IMR-90 (cell line): ENCODE data around the gene TMEM163. TPM values are rescaled to one million over a fixed set of nuclear protein-coding genes. Genes with fewer than 3 reads are reported as not detected.

Source experiments
- ATAC-seq: fragments of 200-7000 bp; cut with Tn5 transposase; 2 replicates; pipeline ENCODE4 v1.9.1; 2020; ENCODE audit warnings: low read depth, mild to moderate bottlenecking, moderate library complexity
- BruUV-seq: library from RNA; stranded (reverse); fragments of 400-500 nt; replicated peaks from 2 replicates; lab custom pipeline; 2021; lab: Mats Ljungman, UMichigan
- CTCF ChIA-PET: fragments of 300-600 bp; formaldehyde crosslinking; extraction: SDS; loops from one replicate; lab custom pipeline; 2021; ENCODE audit warnings: antibody characterized with exemption; lab: Yijun Ruan, JAX
- POLR2A ChIA-PET: fragments of 300-600 bp; sonication (Branson Sonifier 250); formaldehyde crosslinking; loops from one replicate; lab custom pipeline; 2022; ENCODE audit warnings: antibody characterized with exemption; ENCODE audit not compliant: unreplicated experiment; lab: Charles Lee
- DNase-seq: peaks from one replicate; pipeline ENCODE4 v3.0.0; 2013
- H2AFZ ChIP-seq: replicated peaks from 2 replicates; pipeline ENCODE3; 2013; ENCODE audit warnings: low read length, mild to moderate bottlenecking; ENCODE audit not compliant: poor library complexity
- H2AK5ac ChIP-seq: 2 replicates; pipeline ENCODE4 v1.6.1; 2013; ENCODE audit warnings: low read depth, low read length, inconsistent platforms
- H2AK9ac ChIP-seq: replicated peaks from 2 replicates; pipeline ENCODE3; 2013; ENCODE audit warnings: mild to moderate bottlenecking, low read depth, low read length, moderate library complexity; ENCODE audit not compliant: poor library complexity
- H2BK120ac ChIP-seq: 2 replicates; pipeline ENCODE4 v1.6.1; 2013; ENCODE audit warnings: low read depth, low read length, inconsistent platforms
- H2BK15ac ChIP-seq: 3 replicates; pipeline ENCODE4 v1.6.1; 2013; ENCODE audit warnings: low read depth, low read length, inconsistent platforms
- H2BK20ac ChIP-seq: 2 replicates; pipeline ENCODE4 v1.6.1; 2013; ENCODE audit warnings: low read depth, mild to moderate bottlenecking, inconsistent platforms, low read length, moderate library complexity
- H2BK5ac ChIP-seq: 2 replicates; pipeline ENCODE4 v1.6.1; 2013; ENCODE audit warnings: mild to moderate bottlenecking, low read depth, low read length, inconsistent platforms; ENCODE audit not compliant: poor library complexity, severe bottlenecking
- H3K14ac ChIP-seq: replicated peaks from 2 replicates; pipeline ENCODE4 v1.6.1; 2013; ENCODE audit warnings: low read depth, low read length, inconsistent platforms
- H3K18ac ChIP-seq: 2 replicates; pipeline ENCODE4 v1.6.1; 2013; ENCODE audit warnings: low read depth, low read length, control low read depth
- H3K23ac ChIP-seq: 2 replicates; pipeline ENCODE4 v1.6.1; 2013; ENCODE audit warnings: low read depth, low read length, inconsistent platforms
- H3K27ac ChIP-seq: 2 replicates; pipeline ENCODE4 v1.5.1; 2013; ENCODE audit warnings: mild to moderate bottlenecking, control low read depth, low read length; ENCODE audit not compliant: insufficient read depth
- H3K27me3 ChIP-seq: 2 replicates; pipeline ENCODE4 v1.6.1; 2013; ENCODE audit warnings: low read length; ENCODE audit not compliant: control insufficient read depth, insufficient read depth
- H3K36me3 ChIP-seq: 2 replicates; pipeline ENCODE4 v1.6.1; 2013; ENCODE audit warnings: low read length, mixed read lengths; ENCODE audit not compliant: control insufficient read depth, insufficient read depth
- H3K4ac ChIP-seq: 2 replicates; pipeline ENCODE4 v1.6.1; 2013; ENCODE audit warnings: low read depth, low read length, inconsistent platforms
- H3K4me1 ChIP-seq: 2 replicates; pipeline ENCODE4 v1.6.1; 2013; ENCODE audit warnings: low read length, mixed read lengths; ENCODE audit not compliant: control insufficient read depth, insufficient read depth
- H3K4me2 ChIP-seq: 2 replicates; pipeline ENCODE4 v1.6.1; 2013; ENCODE audit warnings: low read depth, mild to moderate bottlenecking, control low read depth, low read length, moderate library complexity
- H3K4me3 ChIP-seq: 2 replicates; pipeline ENCODE4 v1.5.1; 2013; ENCODE audit warnings: low read depth, mild to moderate bottlenecking, control low read depth, low read length, moderate library complexity; ENCODE audit not compliant: insufficient read depth
- H3K56ac ChIP-seq: 2 replicates; pipeline ENCODE4 v1.6.1; 2013; ENCODE audit warnings: low read length, inconsistent platforms; ENCODE audit not compliant: insufficient read depth; ENCODE audit errors: extremely low read depth
- H3K79me1 ChIP-seq, 2 experiments: 2 replicates each; pipeline ENCODE4 v1.6.1; 2013; ENCODE audit warnings: low read length in 2 of 2, inconsistent platforms in 1 of 2, low read depth in 1 of 2
- H3K9ac ChIP-seq: 2 replicates; pipeline ENCODE4 v1.6.1; 2013; ENCODE audit warnings: low read depth, low read length, control low read depth
- H3K9me1 ChIP-seq: 2 replicates; pipeline ENCODE4 v1.6.1; 2013; ENCODE audit warnings: low read length, inconsistent platforms; ENCODE audit not compliant: insufficient read depth
- H3K9me3 ChIP-seq: 2 replicates; pipeline ENCODE4 v1.6.1; 2013; ENCODE audit warnings: low read length; ENCODE audit not compliant: control insufficient read depth, insufficient read depth
- H4K20me1 ChIP-seq: 2 replicates; pipeline ENCODE4 v1.6.1; 2013; ENCODE audit warnings: low read length, inconsistent platforms; ENCODE audit not compliant: insufficient read depth
- H4K5ac ChIP-seq: 2 replicates; pipeline ENCODE4 v1.6.1; 2013; ENCODE audit warnings: mild to moderate bottlenecking, low read depth, low read length, control low read depth
- H4K8ac ChIP-seq, 2 experiments: 2 replicates each; pipeline ENCODE4 v1.6.1; 2013; ENCODE audit warnings: low read depth in 2 of 2, low read length in 2 of 2, control low read depth in 1 of 2, inconsistent platforms in 1 of 2
- H4K91ac ChIP-seq: 2 replicates; pipeline ENCODE4 v1.6.1; 2013; ENCODE audit warnings: low read depth, low read length, inconsistent platforms; ENCODE audit not compliant: insufficient read depth
- BHLHE40 ChIP-seq: fragments of 150-350 bp; IDR thresholded peaks from 2 replicates; pipeline ENCODE4 v1.6.1; 2016; ENCODE audit warnings: mild to moderate bottlenecking, low read depth, low read length
- CEBPB ChIP-seq: IDR thresholded peaks from 2 replicates; pipeline ENCODE4 v1.6.1; 2012; ENCODE audit warnings: low read depth, low read length, improper control_type of control experiment
- CHD1 ChIP-seq: IDR thresholded peaks from 2 replicates; pipeline ENCODE4 v1.6.1; 2012; ENCODE audit warnings: low read depth, low read length, improper control_type of control experiment
- FOS ChIP-seq: fragments of 150-350 bp; IDR thresholded peaks from 2 replicates; pipeline ENCODE4 v1.6.1; 2016; ENCODE audit warnings: low read depth, low read length
- MAFK ChIP-seq: IDR thresholded peaks from 2 replicates; pipeline ENCODE4 v1.6.1; 2012; ENCODE audit warnings: low read depth, low read length, improper control_type of control experiment
- MAZ ChIP-seq: IDR thresholded peaks from 2 replicates; pipeline ENCODE4 v1.6.1; 2012; ENCODE audit warnings: low read depth, mild to moderate bottlenecking, low read length, improper control_type of control experiment, moderate library complexity, borderline replicate concordance
- MXI1 ChIP-seq: IDR thresholded peaks from 2 replicates; pipeline ENCODE4 v1.6.1; 2012; ENCODE audit warnings: low read depth, mild to moderate bottlenecking, low read length, moderate library complexity, borderline replicate concordance
- NFE2L2 ChIP-seq: fragments of 150-350 bp; IDR thresholded peaks from 2 replicates; pipeline ENCODE4 v1.6.1; 2016; ENCODE audit warnings: low read depth, mild to moderate bottlenecking, low read length
- POLR2A ChIP-seq: IDR thresholded peaks from 2 replicates; pipeline ENCODE4 v1.6.1; 2012; ENCODE audit warnings: mild to moderate bottlenecking, low read depth, low read length
- RAD21 ChIP-seq: IDR thresholded peaks from 2 replicates; pipeline ENCODE4 v1.6.1; 2012; ENCODE audit warnings: low read length, improper control_type of control experiment
- RCOR1 ChIP-seq: IDR thresholded peaks from 2 replicates; pipeline ENCODE4 v1.6.1; 2012; ENCODE audit warnings: mild to moderate bottlenecking, low read length, improper control_type of control experiment; ENCODE audit not compliant: insufficient replicate concordance
- RFX5 ChIP-seq: IDR thresholded peaks from 2 replicates; pipeline ENCODE4 v1.8.0; 2012; ENCODE audit warnings: low read depth, mild to moderate bottlenecking, low read length, moderate library complexity
- SMC3 ChIP-seq: fragments of 150-350 bp; IDR thresholded peaks from 2 replicates; pipeline ENCODE4 v1.6.1; 2016; ENCODE audit warnings: low read depth, mild to moderate bottlenecking, antibody characterized with exemption, low read length, moderate library complexity
- WGBS, 2 experiments: methylation state at CpG; one replicate each; pipeline versions ENCODE4 v1.1.5 to v1.1.7; 2013; ENCODE audit warnings: missing lambda C conversion rate in 2 of 2; ENCODE audit not compliant: insufficient read length in 1 of 2; ENCODE audit errors: extremely low coverage in 2 of 2; 5-methylcytosine and 5-hydroxymethylcytosine counted together
- dilution Hi-C: fragments of 300-500 bp; cut with HindIII; formaldehyde crosslinking; loops from one replicate; pipeline ENCODE4 v1.14.3; 2018; ENCODE audit warnings: low sequenced_read_pairs; ENCODE audit not compliant: unreplicated experiment
- in situ Hi-C: fragments of 300-500 bp; cut with MboI; formaldehyde crosslinking; loops from 3 replicates; pipeline ENCODE4 v1.14.3; 2019; ENCODE audit warnings: low sequenced_read_pairs, inconsistent platforms, mixed read lengths
- intact Hi-C: fragments of 100-400 bp; cut with micrococcal nuclease; formaldehyde crosslinking; loops from 2 replicates; pipeline ENCODE4 v1.10.0; 2022
- polyA plus RNA-seq, 3 experiments: library from polyadenylated mRNA; depleted of rRNA; stranded (reverse); fragments of >200 nt; gene quantifications; 2 replicates each; pipeline ENCODE4 v1.2.3, GENCODE V29; 2012; ENCODE audit warnings: low replicate concordance in 1 of 3
- total RNA-seq: library from RNA; depleted of rRNA; stranded (reverse); fragments of >200 nt; gene quantifications from 2 replicates; pipeline ENCODE4 v1.2.3, GENCODE V29; 2012
- TF ChIP-seq, protein P1 (sequence below): conservative IDR thresholded peaks from 2 replicates; pipeline ENCODE4 v1.5.1; 2012; ENCODE audit warnings: mild to moderate bottlenecking, low read depth, low read length, improper control_type of control experiment
- TF ChIP-seq, protein P2 (sequence below): fragments of 150-350 bp; IDR thresholded peaks from 2 replicates; pipeline ENCODE4 v1.6.1; 2017; ENCODE audit warnings: mild to moderate bottlenecking, antibody characterized with exemption, low read length, low read depth
- TF ChIP-seq, protein P3 (sequence below): fragments of 150-350 bp; IDR thresholded peaks from 2 replicates; pipeline ENCODE4 v1.6.1; 2016; ENCODE audit warnings: low read depth, mild to moderate bottlenecking, low read length, moderate library complexity, borderline replicate concordance

TMEM163 gene
- total and polyA plus RNA-seq, 2 of the 4 experiments (the other 2 are of a cell fraction), result not detected

DNA sequence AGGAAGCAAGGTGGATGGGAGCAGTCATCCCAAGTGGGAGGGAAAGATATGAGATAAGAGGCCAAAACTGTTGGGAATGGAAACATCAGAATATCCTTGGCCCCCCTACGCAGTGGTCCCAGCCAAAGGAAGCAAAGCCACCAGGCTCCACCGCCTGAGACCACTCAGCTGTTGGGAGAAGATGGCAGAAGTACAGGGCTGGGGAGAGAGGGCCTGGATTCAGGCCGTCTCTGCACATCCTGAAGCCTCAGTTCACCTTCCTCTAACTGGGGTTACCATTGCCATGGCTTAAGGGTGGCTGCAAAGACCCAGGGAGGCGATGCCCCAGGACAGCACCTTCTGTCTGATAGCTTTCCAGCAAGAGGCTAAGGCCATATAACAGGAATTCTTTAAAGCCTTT lies 271.1 kb downstream of the TMEM163 start:
- no peaks in the 10 kb centered on the region for H3K9me3 ChIP-seq
- H4K20me1 ChIP-seq, result no peaks in the 10 kb centered on the region
- H4K91ac ChIP-seq, result no peak overlapping the region
- H2BK5ac ChIP-seq, result no peak overlapping the region
- H3K27me3 ChIP-seq, result no peaks in the 10 kb centered on the region
- H3K4ac ChIP-seq, result no peak overlapping the region
- BruUV-seq, result no TSS peak
- H3K79me1 ChIP-seq, result peaks cover 3 to 13% of the 10 kb centered on the region in 2 experiments; a peak in 2 of 4 replicates
- H3K56ac ChIP-seq, result no peak overlapping the region
- H3K14ac ChIP-seq, result no peak overlapping the region
- H3K23ac ChIP-seq, result no peak overlapping the region
- ChIA-PET CTCF (no interaction called here), POLR2A (no interaction called here)
- no peak overlapping the region for H3K27ac ChIP-seq
- no peak overlapping the region for H3K18ac ChIP-seq
- ATAC-seq, result no peak
- H2AK9ac ChIP-seq, result no peak overlapping the region
- H3K4me1 ChIP-seq, result peaks cover 10% of the 10 kb centered on the region; the same call in 1 of the 2 replicates
- no peak overlapping the region for H3K4me3 ChIP-seq
- no peak overlapping the region for H2AK5ac ChIP-seq
- no peak overlapping the region for H2AFZ ChIP-seq
- no peak overlapping the region for H4K8ac ChIP-seq
- in situ Hi-C loops (no loop called here), intact Hi-C loops (no loop called here), dilution Hi-C loops (no loop called here)
- H3K36me3 ChIP-seq, result peaks cover 56% of the 10 kb centered on the region
- no peak overlapping the region for H2BK15ac ChIP-seq
- no peak overlapping the region for H2BK120ac ChIP-seq
- H3K9me1 ChIP-seq, result no peaks in the 10 kb centered on the region; the same call in 1 of the 2 replicates
- no peak overlapping the region for H4K5ac ChIP-seq
- H3K4me2 ChIP-seq, result no peak overlapping the region
- H2BK20ac ChIP-seq, result no peak overlapping the region
- no peak for TF ChIP-seq SMC3
- TF ChIP-seq, protein P1, sequence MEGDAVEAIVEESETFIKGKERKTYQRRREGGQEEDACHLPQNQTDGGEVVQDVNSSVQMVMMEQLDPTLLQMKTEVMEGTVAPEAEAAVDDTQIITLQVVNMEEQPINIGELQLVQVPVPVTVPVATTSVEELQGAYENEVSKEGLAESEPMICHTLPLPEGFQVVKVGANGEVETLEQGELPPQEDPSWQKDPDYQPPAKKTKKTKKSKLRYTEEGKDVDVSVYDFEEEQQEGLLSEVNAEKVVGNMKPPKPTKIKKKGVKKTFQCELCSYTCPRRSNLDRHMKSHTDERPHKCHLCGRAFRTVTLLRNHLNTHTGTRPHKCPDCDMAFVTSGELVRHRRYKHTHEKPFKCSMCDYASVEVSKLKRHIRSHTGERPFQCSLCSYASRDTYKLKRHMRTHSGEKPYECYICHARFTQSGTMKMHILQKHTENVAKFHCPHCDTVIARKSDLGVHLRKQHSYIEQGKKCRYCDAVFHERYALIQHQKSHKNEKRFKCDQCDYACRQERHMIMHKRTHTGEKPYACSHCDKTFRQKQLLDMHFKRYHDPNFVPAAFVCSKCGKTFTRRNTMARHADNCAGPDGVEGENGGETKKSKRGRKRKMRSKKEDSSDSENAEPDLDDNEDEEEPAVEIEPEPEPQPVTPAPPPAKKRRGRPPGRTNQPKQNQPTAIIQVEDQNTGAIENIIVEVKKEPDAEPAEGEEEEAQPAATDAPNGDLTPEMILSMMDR, result no peak
- TF ChIP-seq FOS, result no peak
- TF ChIP-seq MAZ, result no peak
- no peak for TF ChIP-seq NFE2L2
- TF ChIP-seq, protein P2, sequence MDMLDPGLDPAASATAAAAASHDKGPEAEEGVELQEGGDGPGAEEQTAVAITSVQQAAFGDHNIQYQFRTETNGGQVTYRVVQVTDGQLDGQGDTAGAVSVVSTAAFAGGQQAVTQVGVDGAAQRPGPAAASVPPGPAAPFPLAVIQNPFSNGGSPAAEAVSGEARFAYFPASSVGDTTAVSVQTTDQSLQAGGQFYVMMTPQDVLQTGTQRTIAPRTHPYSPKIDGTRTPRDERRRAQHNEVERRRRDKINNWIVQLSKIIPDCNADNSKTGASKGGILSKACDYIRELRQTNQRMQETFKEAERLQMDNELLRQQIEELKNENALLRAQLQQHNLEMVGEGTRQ, result no peak
- no peak for TF ChIP-seq RCOR1
- no peak for TF ChIP-seq CHD1
- TF ChIP-seq MXI1, result no peak
- no peak for TF ChIP-seq RAD21
- TF ChIP-seq BHLHE40, result no peak
- TF ChIP-seq MAFK, result no peak
- TF ChIP-seq CEBPB, result no peak
- TF ChIP-seq RFX5, result no peak
- TF ChIP-seq, protein P3, sequence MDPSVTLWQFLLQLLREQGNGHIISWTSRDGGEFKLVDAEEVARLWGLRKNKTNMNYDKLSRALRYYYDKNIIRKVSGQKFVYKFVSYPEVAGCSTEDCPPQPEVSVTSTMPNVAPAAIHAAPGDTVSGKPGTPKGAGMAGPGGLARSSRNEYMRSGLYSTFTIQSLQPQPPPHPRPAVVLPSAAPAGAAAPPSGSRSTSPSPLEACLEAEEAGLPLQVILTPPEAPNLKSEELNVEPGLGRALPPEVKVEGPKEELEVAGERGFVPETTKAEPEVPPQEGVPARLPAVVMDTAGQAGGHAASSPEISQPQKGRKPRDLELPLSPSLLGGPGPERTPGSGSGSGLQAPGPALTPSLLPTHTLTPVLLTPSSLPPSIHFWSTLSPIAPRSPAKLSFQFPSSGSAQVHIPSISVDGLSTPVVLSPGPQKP, result no peak
- no peak for TF ChIP-seq POLR2A
- no peak for DNase-seq
- WGBS, 2 experiments, result no CpG with 5 or more reads among the region's 4 CpGs
- H3K9ac ChIP-seq, result no peak overlapping the region
